Epidermal melanocyte (primary cell): ENCODE results near the gene NCAM2.

Experiments used
- DNase-seq: peaks from one replicate; pipeline ENCODE4 v3.0.0; 2011; ENCODE audit warnings: low spot score; ENCODE audit not compliant: insufficient read length

The NCAM2 gene

GRCh38 chr21:21028275-21028820, 30.1 kb downstream of the NCAM2 start:
- no peak for DNase-seq

GRCh38 chr21:21029164-21029563, 31.0 kb downstream of the NCAM2 start:
- no peak for DNase-seq

- no peak for DNase-seq
Measured at GRCh38 chr21:21030311-21030710, 32.1 kb downstream of the NCAM2 start.

- no peak for DNase-seq
Measured at GRCh38 chr21:21034036-21034435, 35.8 kb downstream of the NCAM2 start.

- no peak for DNase-seq
Measured at GRCh38 chr21:21039624-21040170, 41.5 kb downstream of the NCAM2 start.

GRCh38 chr21:21045518-21045917, 47.3 kb downstream of the NCAM2 start:
- DNase-seq: no peak

- DNase-seq: no peak
Measured at GRCh38 chr21:21046063-21046462, 47.9 kb downstream of the NCAM2 start.

GRCh38 chr21:21051109-21052055, 53.2 kb downstream of the NCAM2 start:
- no peak for DNase-seq

- DNase-seq: no peak
Measured at GRCh38 chr21:21052672-21053071, 54.5 kb downstream of the NCAM2 start.

- no peak for DNase-seq
Measured at GRCh38 chr21:21057349-21058062, 59.3 kb downstream of the NCAM2 start.

- DNase-seq: no peak
Measured at GRCh38 chr21:21063828-21064227, 65.6 kb downstream of the NCAM2 start.

GRCh38 chr21:21064353-21064752, 66.1 kb downstream of the NCAM2 start:
- no peak for DNase-seq

GRCh38 chr21:21067375-21067774, 69.2 kb downstream of the NCAM2 start:
- DNase-seq: no peak

- DNase-seq: no peak
Measured at GRCh38 chr21:21074305-21074704, 76.1 kb downstream of the NCAM2 start.

- no peak for DNase-seq
Measured at GRCh38 chr21:21076051-21076450, 77.8 kb downstream of the NCAM2 start.

GRCh38 chr21:21076491-21076890, 78.3 kb downstream of the NCAM2 start:
- DNase-seq: no peak

- no peak for DNase-seq
Measured at GRCh38 chr21:21079646-21080045, 81.4 kb downstream of the NCAM2 start.

GRCh38 chr21:21084179-21084578, 86.0 kb downstream of the NCAM2 start:
- no peak for DNase-seq

- no peak for DNase-seq
Measured at GRCh38 chr21:21085206-21085605, 87.0 kb downstream of the NCAM2 start.

- no peak for DNase-seq
Measured at GRCh38 chr21:21096956-21097355, 98.7 kb downstream of the NCAM2 start.

GRCh38 chr21:21097466-21097865, 99.3 kb downstream of the NCAM2 start:
- DNase-seq: no peak

- no peak for DNase-seq
Measured at GRCh38 chr21:21101911-21102310, 103.7 kb downstream of the NCAM2 start.
